Testis (tissue), 3 donors: ENCODE measurements around the gene MYL9. TPM values are rescaled to one million over a fixed set of nuclear protein-coding genes. Genes with fewer than 3 reads are reported as not detected.
"Not testable (repeated sequence)": the region's sequence is repeated elsewhere in the genome, so short reads cannot be mapped to it uniquely, and the experiment has no call there.

Source experiments
- DNase-seq: peaks from one replicate; pipeline ENCODE4 v3.0.0-alpha.2; 2019
- H3K27ac ChIP-seq, 2 donors: fragments of 200-600 bp; sonication (generic); one replicate each; pipeline ENCODE4 v1.5.1; 2019
- H3K27me3 ChIP-seq: fragments of 200-600 bp; sonication (generic); one replicate; pipeline ENCODE4 v1.5.1; 2019
- H3K36me3 ChIP-seq: fragments of 200-600 bp; sonication (generic); one replicate; pipeline ENCODE4 v1.5.1; 2017; ENCODE audit warnings: low read depth; ENCODE audit errors: missing control alignments
- H3K4me1 ChIP-seq: fragments of 200-600 bp; sonication (generic); one replicate; pipeline ENCODE4 v1.5.1; 2019
- H3K4me3 ChIP-seq, 2 donors: fragments of 200-600 bp; sonication (generic); one replicate each; pipeline ENCODE4 v1.5.1; 2017 to 2019
- H3K9me3 ChIP-seq: fragments of 200-600 bp; sonication (generic); one replicate; pipeline ENCODE4 v1.5.1; 2017
- CTCF ChIP-seq, 3 experiments: fragments of 450-650 bp in 2 of 3; fragments of 200-600 bp in 1 of 3; sonication (generic) in 1 of 3; IDR thresholded peaks; one replicate each; pipeline ENCODE4 v1.5.1; 2016 to 2019; ENCODE audit warnings: antibody characterized with exemption in 3 of 3, mild to moderate bottlenecking in 2 of 3, moderate library complexity in 1 of 3
- POLR2A ChIP-seq: fragments of 450-650 bp; IDR thresholded peaks from one replicate; pipeline ENCODE4 v1.6.1; 2017; ENCODE audit warnings: antibody characterized with exemption, mild to moderate bottlenecking, moderate library complexity
- whole genome bisulfite sequencing, 2 donors: methylation state at CpG; one replicate each; pipeline ENCODE4 v1.1.5; 2018; 5-methylcytosine and 5-hydroxymethylcytosine counted together
- intact Hi-C: fragments of 100-400 bp; cut with DNase I; formaldehyde crosslinking; loops from one replicate; pipeline ENCODE4 v1.15.1; 2023; ENCODE audit warnings: low total_unique reads
- polyA plus RNA-seq: library from polyadenylated mRNA; stranded (reverse); fragments of 350-450 nt; fragmentation: Illumina TruSeq; extraction: RNeasy Lipid Tissue Mini Kit (QIAGEN cat#74804); gene quantifications from one replicate; pipeline ENCODE4 v1.2.3, GENCODE V29; 2014; ENCODE audit warnings: low read depth, low replicate concordance; ENCODE audit not compliant: insufficient read depth
- total RNA-seq, 2 donors: library from RNA; depleted of rRNA; stranded (reverse); fragments of >200 nt; gene quantifications; one replicate each; pipeline ENCODE4 v1.2.3, GENCODE V29; 2016

Gene MYL9
- total and polyA plus RNA-seq, 3 donors from 2014 or later, result 177 to 594 (median 265) TPM

GRCh38 chr20:36562724-36563123 lies 21.4 kb downstream of the MYL9 start:
- no peak for DNase-seq
- H3K4me1 ChIP-seq, result no peaks in the 10 kb centered on the region
- TF ChIP-seq POLR2A, result no peak
- no peaks in the 10 kb centered on the region for H3K36me3 ChIP-seq
- WGBS, 2 donors, result 81 to 87% methylated on average over 2 of the region's 2 CpGs
- intact Hi-C loops, result no loop called here
- H3K9me3 ChIP-seq, result no peaks in the 10 kb centered on the region
- no peaks in the 10 kb centered on the region for H3K27me3 ChIP-seq
- H3K4me3 ChIP-seq, result no peak overlapping the region
- no peak overlapping the region for H3K27ac ChIP-seq

DNA sequence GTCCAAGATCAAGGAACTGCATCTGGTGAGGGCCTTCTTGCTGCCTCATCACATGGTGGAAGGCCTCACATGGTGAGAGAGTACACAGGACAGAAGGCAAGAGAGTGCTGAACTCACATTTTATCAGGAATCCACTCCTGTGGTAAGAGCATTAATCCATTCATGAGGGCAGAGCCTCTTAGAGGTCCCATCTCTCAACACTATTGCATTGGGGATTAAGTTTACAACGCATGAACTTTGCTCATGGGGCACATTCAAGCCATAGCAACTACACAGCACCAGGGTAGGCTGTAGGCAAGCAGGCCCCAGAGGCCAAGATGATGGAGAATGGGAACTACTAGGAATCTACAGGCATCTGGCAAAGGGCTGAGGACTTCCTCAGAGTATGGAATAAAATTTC lies 22.1 kb downstream of the MYL9 start:
- Histone ChIP-seq H3K4me3 (no peak overlapping the region), H3K9me3 (no peaks in the 10 kb centered on the region), H3K27ac (no peak overlapping the region), H3K36me3 (no peaks in the 10 kb centered on the region), H3K27me3 (no peaks in the 10 kb centered on the region), H3K4me1 (no peaks in the 10 kb centered on the region)
- 90 to 100% methylated on average over 1 of the region's 1 CpG for WGBS, 2 donors
- intact Hi-C loops, result no loop called here
- TF ChIP-seq CTCF (IDR thresholded peaks at IDR 0.05) (no peak), POLR2A (no peak)
- no peak for DNase-seq

- WGBS, 2 donors, result 93% methylated on average over 13 of the region's 13 CpGs
- H3K27me3 ChIP-seq, intact Hi-C loops, H3K9me3 ChIP-seq, H3K4me3 ChIP-seq, H3K36me3 ChIP-seq, H3K4me1 ChIP-seq, DNase-seq, H3K27ac ChIP-seq: not testable (repeated sequence)
Measured at GRCh38 chr20:36564078-36564725, 22.9 kb downstream of the MYL9 start.

- H3K27ac ChIP-seq, DNase-seq, H3K36me3 ChIP-seq, H3K9me3 ChIP-seq, intact Hi-C loops, H3K4me1 ChIP-seq, H3K4me3 ChIP-seq, H3K27me3 ChIP-seq: not testable (repeated sequence)
- WGBS, 2 donors, result 90 to 94% methylated on average over 6 of the region's 6 CpGs
Measured at GRCh38 chr20:36564726-36565121, 23.4 kb downstream of the MYL9 start.

- no peaks in the 10 kb centered on the region for H3K9me3 ChIP-seq
- H3K27me3 ChIP-seq, result no peaks in the 10 kb centered on the region
- H3K4me1 ChIP-seq, result no peaks in the 10 kb centered on the region
- H3K36me3 ChIP-seq, result no peaks in the 10 kb centered on the region
- TF ChIP-seq CTCF (IDR thresholded peaks at IDR 0.05) (no peak), POLR2A (no peak)
- intact Hi-C loops, result no loop called here
- 94 to 97% methylated on average over 3 of the region's 3 CpGs for WGBS, 2 donors
- H3K27ac ChIP-seq, result no peak overlapping the region
- no peak for DNase-seq
- H3K4me3 ChIP-seq, result no peak overlapping the region
Measured at GRCh38 chr20:36565520-36565919, 24.2 kb downstream of the MYL9 start.

DNA sequence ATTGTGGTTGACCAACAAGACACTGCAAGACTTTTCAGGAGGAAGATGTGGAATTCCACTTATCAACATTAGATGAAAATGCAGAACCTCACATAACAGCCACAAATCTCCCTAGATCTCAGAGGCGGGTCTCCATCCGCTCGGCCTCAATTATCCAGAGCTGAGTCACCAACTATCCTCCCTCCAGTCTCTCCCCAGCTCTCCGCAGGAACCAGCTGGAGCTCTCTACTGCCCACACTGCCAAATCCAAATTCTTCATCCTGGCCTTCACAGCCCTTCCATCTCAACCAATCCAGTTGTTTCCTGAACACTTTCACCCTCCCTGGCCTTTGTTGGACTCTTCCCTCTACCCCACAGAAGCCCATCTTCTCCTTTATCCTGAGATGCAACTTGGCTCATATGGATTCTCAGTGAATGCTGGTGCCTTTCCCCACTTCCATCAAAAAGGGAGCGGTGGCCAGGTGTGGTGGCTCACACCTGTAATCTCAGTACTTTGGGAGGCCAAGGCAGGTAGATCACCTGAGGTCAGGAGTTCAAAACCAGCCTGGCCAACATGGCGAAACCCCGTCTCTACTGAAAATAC lies 28.6 kb downstream of the MYL9 start:
- peaks cover 17% of the 10 kb centered on the region for H3K4me1 ChIP-seq
- WGBS, 2 donors, result 84 to 86% methylated on average over 7 of the region's 7 CpGs
- H3K4me3 ChIP-seq, result no peak overlapping the region
- no peaks in the 10 kb centered on the region for H3K27me3 ChIP-seq
- no peak for DNase-seq
- TF ChIP-seq CTCF (IDR thresholded peaks at IDR 0.05) (no peak), POLR2A (no peak)
- intact Hi-C loops, result loop anchor here (5.0 kb wide), 1 partner anchor 37 kb away; the partner anchor contains the start of gene RAB5IF
- no peak overlapping the region for H3K27ac ChIP-seq
- no peaks in the 10 kb centered on the region for H3K36me3 ChIP-seq
- no peaks in the 10 kb centered on the region for H3K9me3 ChIP-seq
